ENCODE results near the gene SLC45A3. TPM values are rescaled to one million over a fixed set of nuclear protein-coding genes. Genes with fewer than 3 reads are reported as not detected.

Gene SLC45A3
- total and polyA plus RNA-seq, 2 of the 8 experiments (the other 6 are each of a cell fraction or from before 2014, with no cell fraction given): 13.0 to 14.3 TPM

GRCh38 chr1:205670611-205671430 is 9.5 kb downstream of the SLC45A3 start (continued):
- 0 out of 2 replicates have a peak, but pooled peaks have one; percentile 6 for TF ChIP-seq JUND (IDR thresholded peaks at IDR 0.05; ENCODE audit: low read length)
- TF ChIP-seq HDAC2 (IDR thresholded peaks at IDR 0.05; ENCODE audit: borderline replicate concordance in 1 of 2, low read depth in 2 of 2, low read length in 2 of 2): peak in 1 of 2 experiments; percentile 67; a peak in 1 of 4 replicates
- TF ChIP-seq TEAD4 (IDR thresholded peaks at IDR 0.05; ENCODE audit: low read depth, low read length): no peak; the same call in 1 of the 2 replicates
- peak; percentile 27; the same call in 1 of the 2 replicates for TF ChIP-seq E2F6 (IDR thresholded peaks at IDR 0.05)
- TF ChIP-seq TBP (IDR thresholded peaks at IDR 0.05; ENCODE audit: low read depth, low read length): 0 out of 2 replicates have a peak, but pooled peaks have one; percentile 27
- TF ChIP-seq SIX5 (IDR thresholded peaks at IDR 0.05; ENCODE audit: low read depth, low read length): no peak
- TF ChIP-seq SIRT6 (IDR thresholded peaks at IDR 0.05; ENCODE audit: low read length): no peak

Data from H1 (cell line).